Testis (tissue), 3 donors: ENCODE measurements around the gene WDR82. TPM values are rescaled to one million over a fixed set of nuclear protein-coding genes. Genes with fewer than 3 reads are reported as not detected.

Experiments
- DNase-seq: peaks from one replicate; pipeline ENCODE4 v3.0.0-alpha.2; 2019
- H3K27ac ChIP-seq, 2 donors: fragments of 200-600 bp; sonication (generic); one replicate each; pipeline ENCODE4 v1.5.1; 2019
- H3K27me3 ChIP-seq: fragments of 200-600 bp; sonication (generic); one replicate; pipeline ENCODE4 v1.5.1; 2019
- H3K36me3 ChIP-seq: fragments of 200-600 bp; sonication (generic); one replicate; pipeline ENCODE4 v1.5.1; 2017; ENCODE audit warnings: low read depth; ENCODE audit errors: missing control alignments
- H3K4me1 ChIP-seq: fragments of 200-600 bp; sonication (generic); one replicate; pipeline ENCODE4 v1.5.1; 2019
- H3K4me3 ChIP-seq, 2 donors: fragments of 200-600 bp; sonication (generic); one replicate each; pipeline ENCODE4 v1.5.1; 2017 to 2019
- H3K9me3 ChIP-seq: fragments of 200-600 bp; sonication (generic); one replicate; pipeline ENCODE4 v1.5.1; 2017
- CTCF ChIP-seq, 3 experiments: fragments of 450-650 bp in 2 of 3; fragments of 200-600 bp in 1 of 3; sonication (generic) in 1 of 3; IDR thresholded peaks; one replicate each; pipeline ENCODE4 v1.5.1; 2016 to 2019; ENCODE audit warnings: antibody characterized with exemption in 3 of 3, mild to moderate bottlenecking in 2 of 3, moderate library complexity in 1 of 3
- POLR2A ChIP-seq: fragments of 450-650 bp; IDR thresholded peaks from one replicate; pipeline ENCODE4 v1.6.1; 2017; ENCODE audit warnings: antibody characterized with exemption, mild to moderate bottlenecking, moderate library complexity
- WGBS, 2 donors: methylation state at CpG; one replicate each; pipeline ENCODE4 v1.1.5; 2018; 5-methylcytosine and 5-hydroxymethylcytosine counted together
- intact Hi-C: fragments of 100-400 bp; cut with DNase I; formaldehyde crosslinking; loops from one replicate; pipeline ENCODE4 v1.15.1; 2023; ENCODE audit warnings: low total_unique reads
- polyA plus RNA-seq: library from polyadenylated mRNA; stranded (reverse); fragments of 350-450 nt; fragmentation: Illumina TruSeq; extraction: RNeasy Lipid Tissue Mini Kit (QIAGEN cat#74804); gene quantifications from one replicate; pipeline ENCODE4 v1.2.3, GENCODE V29; 2014; ENCODE audit warnings: low read depth, low replicate concordance; ENCODE audit not compliant: insufficient read depth
- total RNA-seq, 2 donors: library from RNA; depleted of rRNA; stranded (reverse); fragments of >200 nt; gene quantifications; one replicate each; pipeline ENCODE4 v1.2.3, GENCODE V29; 2016

Gene WDR82
- total and polyA plus RNA-seq, 3 donors from 2014 or later: 76.1 to 85.7 (median 80.9) TPM

DNA sequence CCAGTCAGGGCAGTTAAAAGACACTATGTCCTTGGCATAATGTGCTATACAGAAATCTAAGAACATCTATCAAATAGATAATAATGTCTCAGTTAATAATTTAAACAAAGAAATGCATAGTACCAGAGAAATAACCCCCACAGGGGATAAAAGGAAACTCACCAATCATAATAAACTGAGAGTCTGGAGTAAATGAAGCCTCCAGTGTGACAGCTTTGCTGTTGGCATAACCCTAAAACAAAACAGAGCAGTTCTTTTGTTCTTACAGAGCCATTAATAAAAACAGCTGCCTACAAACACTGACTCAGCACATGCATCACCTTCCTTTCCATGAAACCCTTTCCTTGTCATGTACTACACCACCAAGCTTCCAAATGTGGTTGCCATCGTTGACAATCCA is 19.4 kb downstream of the WDR82 start:
- no peaks in the 10 kb centered on the region for H3K4me1 ChIP-seq
- WGBS, 2 donors: 82 to 84% methylated on average over 1 of the region's 1 CpG
- no peak for DNase-seq
- intact Hi-C loops: no loop called here
- no peaks in the 10 kb centered on the region for H3K27me3 ChIP-seq
- no peaks in the 10 kb centered on the region for H3K9me3 ChIP-seq
- TF ChIP-seq POLR2A (no peak), CTCF (IDR thresholded peaks at IDR 0.05) (no peak)
- H3K4me3 ChIP-seq: no peak overlapping the region
- no peaks in the 10 kb centered on the region for H3K36me3 ChIP-seq
- H3K27ac ChIP-seq: no peak overlapping the region

GRCh38 chr3:52257911-52258310 is 20.5 kb downstream of the WDR82 start:
- H3K36me3 ChIP-seq: no peaks in the 10 kb centered on the region
- TF ChIP-seq POLR2A (no peak), CTCF (IDR thresholded peaks at IDR 0.05) (no peak)
- intact Hi-C loops: no loop called here

GRCh38 chr3:52256622-52257021 is 21.8 kb downstream of the WDR82 start:
- Histone ChIP-seq H3K4me1 (no peaks in the 10 kb centered on the region), H3K27me3 (no peaks in the 10 kb centered on the region), H3K9me3 (no peaks in the 10 kb centered on the region), H3K36me3 (no peaks in the 10 kb centered on the region), H3K4me3 (no peak overlapping the region), H3K27ac (no peak overlapping the region)
- intact Hi-C loops: no loop called here
- 80 to 84% methylated on average over 4 of the region's 4 CpGs for WGBS, 2 donors
- TF ChIP-seq CTCF (IDR thresholded peaks at IDR 0.05): no peak
- TF ChIP-seq POLR2A: no peak
- no peak for DNase-seq

More at GRCh38 chr3:52257911-52258310, 20.5 kb downstream of the WDR82 start:
- no peak overlapping the region for H3K27ac ChIP-seq
- H3K4me1 ChIP-seq: no peaks in the 10 kb centered on the region
- H3K9me3 ChIP-seq: no peaks in the 10 kb centered on the region
- WGBS, 2 donors: 81 to 85% methylated on average over 4 of the region's 4 CpGs
- no peak overlapping the region for H3K4me3 ChIP-seq
- no peaks in the 10 kb centered on the region for H3K27me3 ChIP-seq
- no peak for DNase-seq

DNA sequence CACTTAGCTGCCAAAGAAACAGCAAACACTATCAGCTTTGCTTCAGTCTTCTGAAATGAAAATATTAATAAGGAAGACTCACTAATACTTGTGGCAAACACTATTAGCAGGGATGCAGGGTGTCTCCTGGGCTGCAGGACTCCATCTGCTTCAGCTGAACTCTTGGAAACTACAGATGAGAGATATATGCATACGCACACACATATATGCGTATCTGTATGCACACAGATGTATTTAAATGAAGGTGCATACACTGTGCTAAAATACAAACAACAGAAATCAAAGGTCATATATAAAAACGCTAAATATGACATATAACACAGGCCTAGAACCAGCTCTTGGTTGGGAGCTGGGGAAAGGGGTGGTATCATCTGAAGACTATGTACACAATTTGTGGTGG is 22.3 kb downstream of the WDR82 start:
- intact Hi-C loops: no loop called here
- H3K4me1 ChIP-seq: no peaks in the 10 kb centered on the region
- no peaks in the 10 kb centered on the region for H3K27me3 ChIP-seq
- no peaks in the 10 kb centered on the region for H3K36me3 ChIP-seq
- H3K9me3 ChIP-seq: no peaks in the 10 kb centered on the region
- 88 to 93% methylated on average over 3 of the region's 3 CpGs for WGBS, 2 donors
- TF ChIP-seq CTCF (IDR thresholded peaks at IDR 0.05): no peak
- no peak for TF ChIP-seq POLR2A
- no peak for DNase-seq
- H3K4me3 ChIP-seq: no peak overlapping the region
- H3K27ac ChIP-seq: no peak overlapping the region

DNA sequence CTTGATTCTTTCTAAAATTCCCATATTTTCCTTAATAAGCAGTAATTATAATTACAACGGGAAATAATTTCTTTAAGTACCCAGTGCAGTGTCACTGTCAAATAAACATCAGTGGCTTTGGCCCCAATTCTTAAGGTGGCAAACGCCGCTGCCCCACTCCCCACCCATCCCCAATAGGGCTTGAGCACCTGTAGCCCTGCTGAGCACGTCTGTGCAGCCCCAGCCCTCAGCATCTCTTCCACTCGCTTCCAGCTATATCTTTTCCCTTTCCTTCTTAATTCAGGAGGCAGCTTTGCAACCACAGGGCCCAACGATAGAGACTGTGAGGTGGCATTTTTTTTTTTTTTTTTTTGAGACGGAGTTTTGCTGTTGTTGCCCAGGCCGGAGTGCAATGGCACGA is 23.8 kb downstream of the WDR82 start:
- H3K4me1 ChIP-seq: no peaks in the 10 kb centered on the region
- no peak overlapping the region for H3K27ac ChIP-seq
- intact Hi-C loops: no loop called here
- H3K36me3 ChIP-seq: no peaks in the 10 kb centered on the region
- TF ChIP-seq CTCF (IDR thresholded peaks at IDR 0.05) (no peak), POLR2A (no peak)
- 79 to 81% methylated on average over 9 of the region's 9 CpGs for WGBS, 2 donors
- no peaks in the 10 kb centered on the region for H3K27me3 ChIP-seq
- H3K9me3 ChIP-seq: no peaks in the 10 kb centered on the region
- DNase-seq: no peak
- H3K4me3 ChIP-seq: no peak overlapping the region
